HG02623 (cell line): ENCODE data around the gene WDR5.

Source experiments
- ATAC-seq: cut with Tn5 transposase; IDR thresholded peaks from one replicate; pipeline ENCODE4 v1.9.1; 2021; ENCODE audit warnings: moderate library complexity; ENCODE audit not compliant: unreplicated experiment

The WDR5 gene

GRCh38 chr9:134185536-134186011, 49.7 kb downstream of the WDR5 start:
- no peak for ATAC-seq

- no peak for ATAC-seq
Observed at GRCh38 chr9:134186471-134187109, 50.7 kb downstream of the WDR5 start.

GRCh38 chr9:134187110-134187531, 51.2 kb downstream of the WDR5 start:
- ATAC-seq = no peak

- ATAC-seq = no peak
Observed at GRCh38 chr9:134187891-134188385, 52.1 kb downstream of the WDR5 start.

GRCh38 chr9:134188386-134189144, 52.7 kb downstream of the WDR5 start:
- ATAC-seq = no peak

GRCh38 chr9:134189145-134189469, 53.2 kb downstream of the WDR5 start:
- ATAC-seq = no peak

GRCh38 chr9:134189470-134190231, 53.8 kb downstream of the WDR5 start:
- ATAC-seq = no peak

- ATAC-seq = no peak
Observed at GRCh38 chr9:134190232-134191121, 54.6 kb downstream of the WDR5 start.

GRCh38 chr9:134191455-134192209, 55.8 kb downstream of the WDR5 start:
- no peak for ATAC-seq

- ATAC-seq = no peak
Observed at GRCh38 chr9:134192311-134192950, 56.5 kb downstream of the WDR5 start.

GRCh38 chr9:134192951-134193731, 57.3 kb downstream of the WDR5 start:
- ATAC-seq = no peak

GRCh38 chr9:134193912-134194535, 58.1 kb downstream of the WDR5 start:
- ATAC-seq = no peak

- ATAC-seq = no peak
Observed at GRCh38 chr9:134195558-134195957, 59.7 kb downstream of the WDR5 start.

- no peak for ATAC-seq
Observed at GRCh38 chr9:134196911-134197310, 61.0 kb downstream of the WDR5 start.

- no peak for ATAC-seq
Observed at GRCh38 chr9:134198791-134199190, 62.9 kb downstream of the WDR5 start.

GRCh38 chr9:134200730-134201129, 64.8 kb downstream of the WDR5 start:
- ATAC-seq = no peak

GRCh38 chr9:134203224-134203623, 67.3 kb downstream of the WDR5 start:
- no peak for ATAC-seq

GRCh38 chr9:134204041-134204440, 68.2 kb downstream of the WDR5 start:
- ATAC-seq = no peak
